ENCODE measurements around the gene TSPAN5.

The TSPAN5 gene

GRCh38 chr4:98599617-98600205 lies 58.7 kb downstream of the TSPAN5 start:
- Histone ChIP-seq H2AFZ (ENCODE audit: low read length, unreplicated experiment) (no peak overlapping the region), H3K27ac (ENCODE audit: low read depth, low read length) (no peak overlapping the region), H3K4me3 (ENCODE audit: low read depth, low read length) (no peak overlapping the region), H3K27me3 (ENCODE audit: insufficient read depth, low read length) (no peaks in the 10 kb centered on the region), H3K4me1 (ENCODE audit: control insufficient read depth, insufficient read depth, low read length, unreplicated experiment) (peaks cover 5% of the 10 kb centered on the region), H3K79me2 (ENCODE audit: control insufficient read depth, insufficient read depth, low read length, unreplicated experiment) (peaks cover 53% of the 10 kb centered on the region), H3K36me3 (ENCODE audit: insufficient read depth, low read length) (peaks cover 6% of the 10 kb centered on the region; the same call in 1 of the 2 replicates)

- no peak overlapping the region for H3K27ac ChIP-seq (ENCODE audit: low read depth, low read length)
- H2AFZ ChIP-seq (ENCODE audit: low read length, unreplicated experiment): no peak overlapping the region
- peaks cover 15% of the 10 kb centered on the region for H3K4me1 ChIP-seq (ENCODE audit: control insufficient read depth, insufficient read depth, low read length, unreplicated experiment)
- H3K4me3 ChIP-seq (ENCODE audit: low read depth, low read length): no peak overlapping the region
- peaks cover 68% of the 10 kb centered on the region for H3K79me2 ChIP-seq (ENCODE audit: control insufficient read depth, insufficient read depth, low read length, unreplicated experiment)
- H3K27me3 ChIP-seq (ENCODE audit: insufficient read depth, low read length): no peaks in the 10 kb centered on the region
- H3K36me3 ChIP-seq (ENCODE audit: insufficient read depth, low read length): no peaks in the 10 kb centered on the region
These were observed 71.5 kb downstream of the TSPAN5 start for GRCh38 chr4:98586962-98587354.

- Histone ChIP-seq H3K27ac (ENCODE audit: low read depth, low read length) (no peak overlapping the region), H3K36me3 (ENCODE audit: insufficient read depth, low read length) (no peaks in the 10 kb centered on the region), H3K79me2 (ENCODE audit: control insufficient read depth, insufficient read depth, low read length, unreplicated experiment) (peaks cover 73% of the 10 kb centered on the region), H2AFZ (ENCODE audit: low read length, unreplicated experiment) (no peak overlapping the region), H3K4me3 (ENCODE audit: low read depth, low read length) (no peak overlapping the region), H3K27me3 (ENCODE audit: insufficient read depth, low read length) (no peaks in the 10 kb centered on the region), H3K4me1 (ENCODE audit: control insufficient read depth, insufficient read depth, low read length, unreplicated experiment) (peaks cover 15% of the 10 kb centered on the region)
These were observed 72.0 kb downstream of the TSPAN5 start for GRCh38 chr4:98586291-98586961.

- no peaks in the 10 kb centered on the region for H3K27me3 ChIP-seq (ENCODE audit: insufficient read depth, low read length)
- H2AFZ ChIP-seq (ENCODE audit: low read length, unreplicated experiment): no peak overlapping the region
- peaks cover 80% of the 10 kb centered on the region for H3K79me2 ChIP-seq (ENCODE audit: control insufficient read depth, insufficient read depth, low read length, unreplicated experiment)
- no peak overlapping the region for H3K27ac ChIP-seq (ENCODE audit: low read depth, low read length)
- no peak overlapping the region for H3K4me3 ChIP-seq (ENCODE audit: low read depth, low read length)
- no peaks in the 10 kb centered on the region for H3K36me3 ChIP-seq (ENCODE audit: insufficient read depth, low read length)
- H3K4me1 ChIP-seq (ENCODE audit: control insufficient read depth, insufficient read depth, low read length, unreplicated experiment): peaks cover 22% of the 10 kb centered on the region
These were observed 72.8 kb downstream of the TSPAN5 start for GRCh38 chr4:98585596-98585995.

- no peaks in the 10 kb centered on the region for H3K27me3 ChIP-seq (ENCODE audit: insufficient read depth, low read length)
- H3K27ac ChIP-seq (ENCODE audit: low read depth, low read length): no peak overlapping the region
- H3K36me3 ChIP-seq (ENCODE audit: insufficient read depth, low read length): no peaks in the 10 kb centered on the region
- peaks cover 84% of the 10 kb centered on the region for H3K79me2 ChIP-seq (ENCODE audit: control insufficient read depth, insufficient read depth, low read length, unreplicated experiment)
- peaks cover 32% of the 10 kb centered on the region for H3K4me1 ChIP-seq (ENCODE audit: control insufficient read depth, insufficient read depth, low read length, unreplicated experiment)
- H3K4me3 ChIP-seq (ENCODE audit: low read depth, low read length): no peak overlapping the region
- H2AFZ ChIP-seq (ENCODE audit: low read length, unreplicated experiment): no peak overlapping the region
These were observed 74.1 kb downstream of the TSPAN5 start for GRCh38 chr4:98584265-98584664.

GRCh38 chr4:98583265-98583664 lies 75.1 kb downstream of the TSPAN5 start:
- Histone ChIP-seq H3K36me3 (ENCODE audit: insufficient read depth, low read length) (no peaks in the 10 kb centered on the region), H3K27ac (ENCODE audit: low read depth, low read length) (no peak overlapping the region), H2AFZ (ENCODE audit: low read length, unreplicated experiment) (no peak overlapping the region), H3K79me2 (ENCODE audit: control insufficient read depth, insufficient read depth, low read length, unreplicated experiment) (peaks cover 87% of the 10 kb centered on the region), H3K27me3 (ENCODE audit: insufficient read depth, low read length) (no peaks in the 10 kb centered on the region), H3K4me3 (ENCODE audit: low read depth, low read length) (no peak overlapping the region), H3K4me1 (ENCODE audit: control insufficient read depth, insufficient read depth, low read length, unreplicated experiment) (peaks cover 41% of the 10 kb centered on the region)

GRCh38 chr4:98581126-98581525 lies 77.3 kb downstream of the TSPAN5 start:
- Histone ChIP-seq H3K4me3 (ENCODE audit: low read depth, low read length) (no peak overlapping the region), H2AFZ (ENCODE audit: low read length, unreplicated experiment) (no peak overlapping the region), H3K27me3 (ENCODE audit: insufficient read depth, low read length) (no peaks in the 10 kb centered on the region), H3K27ac (ENCODE audit: low read depth, low read length) (no peak overlapping the region), H3K79me2 (ENCODE audit: control insufficient read depth, insufficient read depth, low read length, unreplicated experiment) (peaks cover 82% of the 10 kb centered on the region), H3K4me1 (ENCODE audit: control insufficient read depth, insufficient read depth, low read length, unreplicated experiment) (peaks cover 41% of the 10 kb centered on the region), H3K36me3 (ENCODE audit: insufficient read depth, low read length) (no peaks in the 10 kb centered on the region)

- H3K27ac ChIP-seq (ENCODE audit: low read depth, low read length): no peak overlapping the region
- H3K4me3 ChIP-seq (ENCODE audit: low read depth, low read length): peak overlapping the region; percentile 63
- H3K79me2 ChIP-seq (ENCODE audit: control insufficient read depth, insufficient read depth, low read length, unreplicated experiment): peaks cover 56% of the 10 kb centered on the region
- no peaks in the 10 kb centered on the region for H3K36me3 ChIP-seq (ENCODE audit: insufficient read depth, low read length)
- no peaks in the 10 kb centered on the region for H3K27me3 ChIP-seq (ENCODE audit: insufficient read depth, low read length)
- H2AFZ ChIP-seq (ENCODE audit: low read length, unreplicated experiment): no peak overlapping the region
- H3K4me1 ChIP-seq (ENCODE audit: control insufficient read depth, insufficient read depth, low read length, unreplicated experiment): peaks cover 26% of the 10 kb centered on the region
These were observed 80.5 kb downstream of the TSPAN5 start for GRCh38 chr4:98577956-98578355.

- H3K79me2 ChIP-seq (ENCODE audit: control insufficient read depth, insufficient read depth, low read length, unreplicated experiment): peaks cover 48% of the 10 kb centered on the region
- no peaks in the 10 kb centered on the region for H3K36me3 ChIP-seq (ENCODE audit: insufficient read depth, low read length)
- no peak overlapping the region for H2AFZ ChIP-seq (ENCODE audit: low read length, unreplicated experiment)
- no peak overlapping the region for H3K27ac ChIP-seq (ENCODE audit: low read depth, low read length)
- H3K4me1 ChIP-seq (ENCODE audit: control insufficient read depth, insufficient read depth, low read length, unreplicated experiment): peaks cover 11% of the 10 kb centered on the region
- H3K27me3 ChIP-seq (ENCODE audit: insufficient read depth, low read length): no peaks in the 10 kb centered on the region
- no peak overlapping the region for H3K4me3 ChIP-seq (ENCODE audit: low read depth, low read length)
These were observed 83.6 kb downstream of the TSPAN5 start for GRCh38 chr4:98574816-98575215.

GRCh38 chr4:98573791-98574190 lies 84.6 kb downstream of the TSPAN5 start:
- Histone ChIP-seq H2AFZ (ENCODE audit: low read length, unreplicated experiment) (no peak overlapping the region), H3K79me2 (ENCODE audit: control insufficient read depth, insufficient read depth, low read length, unreplicated experiment) (peaks cover 48% of the 10 kb centered on the region), H3K4me3 (ENCODE audit: low read depth, low read length) (no peak overlapping the region), H3K36me3 (ENCODE audit: insufficient read depth, low read length) (no peaks in the 10 kb centered on the region), H3K4me1 (ENCODE audit: control insufficient read depth, insufficient read depth, low read length, unreplicated experiment) (peaks cover 9% of the 10 kb centered on the region), H3K27ac (ENCODE audit: low read depth, low read length) (no peak overlapping the region), H3K27me3 (ENCODE audit: insufficient read depth, low read length) (no peaks in the 10 kb centered on the region)

- H2AFZ ChIP-seq (ENCODE audit: low read length, unreplicated experiment): no peak overlapping the region
- peaks cover 6% of the 10 kb centered on the region for H3K4me1 ChIP-seq (ENCODE audit: control insufficient read depth, insufficient read depth, low read length, unreplicated experiment)
- peaks cover 46% of the 10 kb centered on the region for H3K79me2 ChIP-seq (ENCODE audit: control insufficient read depth, insufficient read depth, low read length, unreplicated experiment)
- H3K4me3 ChIP-seq (ENCODE audit: low read depth, low read length): no peak overlapping the region
- H3K27ac ChIP-seq (ENCODE audit: low read depth, low read length): no peak overlapping the region
- no peaks in the 10 kb centered on the region for H3K36me3 ChIP-seq (ENCODE audit: insufficient read depth, low read length)
- no peaks in the 10 kb centered on the region for H3K27me3 ChIP-seq (ENCODE audit: insufficient read depth, low read length)
These were observed 85.7 kb downstream of the TSPAN5 start for GRCh38 chr4:98572697-98573096.

All from ACC112 (cell line).